Measurements from ENCODE around the gene BCAT1.

The BCAT1 gene

DNA sequence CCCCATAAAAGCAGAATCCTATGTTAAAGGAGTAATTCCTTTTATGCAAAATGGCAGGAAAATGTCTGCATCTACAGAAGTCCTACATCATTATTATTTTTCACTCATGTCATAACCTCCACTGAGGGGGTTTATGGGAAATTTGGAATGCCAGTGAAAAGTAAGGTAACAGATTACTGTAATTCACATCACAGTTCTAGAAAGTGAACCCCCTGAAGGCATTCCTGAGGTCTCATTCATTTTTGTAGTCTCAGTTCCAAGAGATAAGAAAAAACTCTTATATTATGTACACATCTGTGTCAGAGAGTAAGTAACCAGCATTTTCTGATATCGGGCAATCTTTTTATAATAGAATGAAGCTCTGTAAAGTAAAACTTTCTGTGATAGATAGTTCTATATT is 28.8 kb upstream of the BCAT1 start:
- H3K27me3 ChIP-seq: no peaks in the 10 kb centered on the region
- DNase-seq: no peak
- no peak overlapping the region for H3K4me3 ChIP-seq (ENCODE audit: low read depth, low read length)
- H3K4me1 ChIP-seq: no peaks in the 10 kb centered on the region
- no peak for TF ChIP-seq CTCF (IDR thresholded peaks at IDR 0.05; ENCODE audit: low read depth, low read length)
- H3K9me3 ChIP-seq: no peaks in the 10 kb centered on the region
- no peaks in the 10 kb centered on the region for H3K36me3 ChIP-seq

- DNase-seq: no peak
- TF ChIP-seq CTCF (IDR thresholded peaks at IDR 0.05; ENCODE audit: low read depth, low read length): no peak
- Histone ChIP-seq H3K4me3 (ENCODE audit: low read depth, low read length) (no peak overlapping the region), H3K36me3 (no peaks in the 10 kb centered on the region), H3K27me3 (no peaks in the 10 kb centered on the region), H3K4me1 (no peaks in the 10 kb centered on the region), H3K9me3 (no peaks in the 10 kb centered on the region)
Measured at GRCh38 chr12:24977060-24977459, 28.2 kb upstream of the BCAT1 start.

- Histone ChIP-seq H3K27me3 (no peaks in the 10 kb centered on the region), H3K4me3 (ENCODE audit: low read depth, low read length) (no peak overlapping the region), H3K36me3 (no peaks in the 10 kb centered on the region), H3K4me1 (no peaks in the 10 kb centered on the region), H3K9me3 (no peaks in the 10 kb centered on the region)
- TF ChIP-seq CTCF (IDR thresholded peaks at IDR 0.05; ENCODE audit: low read depth, low read length): no peak
- DNase-seq: peak; percentile 20
Measured at GRCh38 chr12:24975425-24975824, 26.5 kb upstream of the BCAT1 start.

DNA sequence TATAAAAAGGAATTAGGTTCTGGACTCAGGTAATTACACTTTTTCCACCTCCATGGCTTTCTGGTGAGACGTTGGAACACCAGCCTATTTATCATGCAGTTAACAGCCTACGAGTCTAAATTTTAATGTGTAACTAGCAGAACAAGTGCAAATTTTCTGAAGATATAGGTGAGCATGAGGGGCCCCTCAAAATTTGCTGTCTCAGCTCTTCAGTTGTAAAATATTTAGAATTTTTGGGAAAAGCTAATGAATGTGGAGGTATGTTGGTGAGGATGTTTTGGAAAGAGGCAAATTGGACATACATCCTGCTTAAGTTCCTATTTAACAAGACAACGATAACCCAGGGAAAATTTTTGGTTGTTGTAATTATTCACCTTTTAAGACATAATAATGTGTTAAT is 25.3 kb upstream of the BCAT1 start:
- Histone ChIP-seq H3K4me3 (ENCODE audit: low read depth, low read length) (no peak overlapping the region), H3K36me3 (no peaks in the 10 kb centered on the region), H3K4me1 (no peaks in the 10 kb centered on the region), H3K9me3 (no peaks in the 10 kb centered on the region), H3K27me3 (no peaks in the 10 kb centered on the region)
- TF ChIP-seq CTCF (IDR thresholded peaks at IDR 0.05; ENCODE audit: low read depth, low read length): no peak
- DNase-seq: no peak

DNA sequence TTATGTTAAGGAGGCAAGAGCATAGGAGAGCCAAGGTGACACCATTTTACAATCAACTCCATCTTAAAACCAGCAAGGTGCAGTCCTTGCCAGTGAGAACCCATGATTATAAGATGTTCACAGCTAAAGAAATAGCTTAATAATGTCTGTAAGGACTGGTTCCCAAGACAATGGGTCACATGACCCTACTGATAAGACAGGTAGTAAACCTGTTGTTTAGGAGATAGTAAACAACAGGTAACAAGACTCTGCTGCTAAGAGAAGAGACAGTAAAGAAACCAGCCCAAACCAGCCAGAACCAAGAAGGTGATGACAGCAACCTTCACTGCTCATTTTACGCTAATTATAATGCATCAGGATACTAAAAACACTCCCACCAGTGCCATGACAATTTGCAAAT is 23.2 kb upstream of the BCAT1 start:
- Histone ChIP-seq H3K36me3 (no peaks in the 10 kb centered on the region), H3K4me3 (ENCODE audit: low read depth, low read length) (no peak overlapping the region), H3K4me1 (no peaks in the 10 kb centered on the region), H3K27me3 (no peaks in the 10 kb centered on the region), H3K9me3 (no peaks in the 10 kb centered on the region)
- TF ChIP-seq CTCF (IDR thresholded peaks at IDR 0.05; ENCODE audit: low read depth, low read length): no peak
- DNase-seq: no peak

- Histone ChIP-seq H3K36me3 (no peaks in the 10 kb centered on the region), H3K27me3 (no peaks in the 10 kb centered on the region), H3K4me1 (no peaks in the 10 kb centered on the region), H3K4me3 (ENCODE audit: low read depth, low read length) (no peak overlapping the region), H3K9me3 (no peaks in the 10 kb centered on the region)
- TF ChIP-seq CTCF (IDR thresholded peaks at IDR 0.05; ENCODE audit: low read depth, low read length): no peak
- no peak for DNase-seq
Measured at GRCh38 chr12:24970177-24970576, 21.3 kb upstream of the BCAT1 start.
